ENCODE data around the gene CDH4.
A peak's percentile ranks its signal among the peaks of the same experiment; 100 is the strongest.

CDH4 gene

GRCh38 chr20:61927826-61928541 lies 675.9 kb downstream of the CDH4 start:
- H2BK12ac ChIP-seq (ENCODE audit: low read length), result no peak overlapping the region
- no peak overlapping the region for H4K12ac ChIP-seq (ENCODE audit: low read depth, low read length)
- H3K4me3 ChIP-seq (ENCODE audit: low read depth, low read length), result peak overlapping the region; percentile 37
- H3K79me2 ChIP-seq (ENCODE audit: control insufficient read depth, insufficient read depth, low read length, poor library complexity), result no peaks in the 10 kb centered on the region
- no peak overlapping the region for H2BK120ac ChIP-seq (ENCODE audit: insufficient read depth, low read length, poor library complexity)
- no peak overlapping the region for H3K23ac ChIP-seq (ENCODE audit: low read length)
- H3K27ac ChIP-seq (ENCODE audit: low read depth, low read length), result no peak overlapping the region
- no peaks in the 10 kb centered on the region for H3K36me3 ChIP-seq (ENCODE audit: control insufficient read depth in 1 of 2, insufficient read depth in 2 of 2, low read length in 2 of 2)
- no peak overlapping the region for H3K4me2 ChIP-seq (ENCODE audit: low read length)
- no CpG with 5 or more reads among the region's 43 CpGs for WGBS (ENCODE audit: extremely low coverage, insufficient coverage, insufficient read length)
- no peak overlapping the region for H3K18ac ChIP-seq (ENCODE audit: low read length)
- H3K4me1 ChIP-seq (ENCODE audit: control insufficient read depth in 1 of 2, insufficient read depth in 2 of 2, low read length in 2 of 2), result no peaks in the 10 kb centered on the region
- DNase-seq, result no peak
- H3K14ac ChIP-seq (ENCODE audit: low read length), result no peak overlapping the region
- H4K91ac ChIP-seq (ENCODE audit: low read depth, low read length), result no peak overlapping the region
- H2BK5ac ChIP-seq (ENCODE audit: low read depth, low read length, poor library complexity), result no peak overlapping the region
- no peaks in the 10 kb centered on the region for H3K27me3 ChIP-seq (ENCODE audit: insufficient read depth, low read length)
- peaks cover 19% of the 10 kb centered on the region for H3K9me3 ChIP-seq (ENCODE audit: insufficient read depth, low read depth, low read length)
- H2AFZ ChIP-seq (ENCODE audit: insufficient read depth, low read length, poor library complexity), result no peak overlapping the region
- no peak overlapping the region for H3K9ac ChIP-seq (ENCODE audit: low read length)
- no peaks in the 10 kb centered on the region for H3K79me1 ChIP-seq (ENCODE audit: low read length)
- H4K8ac ChIP-seq (ENCODE audit: low read depth, low read length), result no peak overlapping the region
- no peak overlapping the region for H3K4ac ChIP-seq (ENCODE audit: low read depth, low read length)
- no peak overlapping the region for H2AK5ac ChIP-seq (ENCODE audit: low read length)

GRCh38 chr20:61929561-61929960 lies 677.5 kb downstream of the CDH4 start:
- Histone ChIP-seq H2BK5ac (ENCODE audit: low read depth, low read length, poor library complexity) (no peak overlapping the region), H3K9ac (ENCODE audit: low read length) (no peak overlapping the region), H3K4me2 (ENCODE audit: low read length) (no peak overlapping the region), H3K4ac (ENCODE audit: low read depth, low read length) (no peak overlapping the region), H3K79me1 (ENCODE audit: low read length) (no peaks in the 10 kb centered on the region), H2BK120ac (ENCODE audit: insufficient read depth, low read length, poor library complexity) (no peak overlapping the region), H2AFZ (ENCODE audit: insufficient read depth, low read length, poor library complexity) (no peak overlapping the region), H3K79me2 (ENCODE audit: control insufficient read depth, insufficient read depth, low read length, poor library complexity) (no peaks in the 10 kb centered on the region), H3K9me3 (ENCODE audit: insufficient read depth, low read depth, low read length) (peaks cover 19% of the 10 kb centered on the region), H4K12ac (ENCODE audit: low read depth, low read length) (no peak overlapping the region), H4K8ac (ENCODE audit: low read depth, low read length) (no peak overlapping the region), H4K91ac (ENCODE audit: low read depth, low read length) (no peak overlapping the region), H2BK12ac (ENCODE audit: low read length) (no peak overlapping the region), H3K4me3 (ENCODE audit: low read depth, low read length) (peak overlapping the region; percentile 2), H3K36me3 (ENCODE audit: control insufficient read depth in 1 of 2, insufficient read depth in 2 of 2, low read length in 2 of 2) (no peaks in the 10 kb centered on the region), H3K27ac (ENCODE audit: low read depth, low read length) (no peak overlapping the region), H3K4me1 (ENCODE audit: control insufficient read depth in 1 of 2, insufficient read depth in 2 of 2, low read length in 2 of 2) (no peaks in the 10 kb centered on the region), H2AK5ac (ENCODE audit: low read length) (no peak overlapping the region), H3K18ac (ENCODE audit: low read length) (no peak overlapping the region), H3K27me3 (ENCODE audit: insufficient read depth, low read length) (no peaks in the 10 kb centered on the region), H3K23ac (ENCODE audit: low read length) (no peak overlapping the region), H3K14ac (ENCODE audit: low read length) (no peak overlapping the region)
- WGBS (ENCODE audit: extremely low coverage, insufficient coverage, insufficient read length), result no CpG with 5 or more reads among the region's 12 CpGs
- DNase-seq, result no peak

GRCh38 chr20:61929971-61930666 lies 678.1 kb downstream of the CDH4 start:
- no peak overlapping the region for H3K27ac ChIP-seq (ENCODE audit: low read depth, low read length)
- no peaks in the 10 kb centered on the region for H3K36me3 ChIP-seq (ENCODE audit: control insufficient read depth in 1 of 2, insufficient read depth in 2 of 2, low read length in 2 of 2)
- no CpG with 5 or more reads among the region's 12 CpGs for WGBS (ENCODE audit: extremely low coverage, insufficient coverage, insufficient read length)
- DNase-seq, result no peak
- H3K9ac ChIP-seq (ENCODE audit: low read length), result no peak overlapping the region
- H3K14ac ChIP-seq (ENCODE audit: low read length), result no peak overlapping the region
- no peak overlapping the region for H3K18ac ChIP-seq (ENCODE audit: low read length)
- peaks cover 19% of the 10 kb centered on the region for H3K9me3 ChIP-seq (ENCODE audit: insufficient read depth, low read depth, low read length)
- no peak overlapping the region for H2BK120ac ChIP-seq (ENCODE audit: insufficient read depth, low read length, poor library complexity)
- H2AK5ac ChIP-seq (ENCODE audit: low read length), result no peak overlapping the region
- H4K12ac ChIP-seq (ENCODE audit: low read depth, low read length), result no peak overlapping the region
- H4K91ac ChIP-seq (ENCODE audit: low read depth, low read length), result no peak overlapping the region
- no peaks in the 10 kb centered on the region for H3K27me3 ChIP-seq (ENCODE audit: insufficient read depth, low read length)
- H2BK12ac ChIP-seq (ENCODE audit: low read length), result no peak overlapping the region
- H4K8ac ChIP-seq (ENCODE audit: low read depth, low read length), result no peak overlapping the region
- no peaks in the 10 kb centered on the region for H3K79me2 ChIP-seq (ENCODE audit: control insufficient read depth, insufficient read depth, low read length, poor library complexity)
- no peaks in the 10 kb centered on the region for H3K4me1 ChIP-seq (ENCODE audit: control insufficient read depth in 1 of 2, insufficient read depth in 2 of 2, low read length in 2 of 2)
- H2BK5ac ChIP-seq (ENCODE audit: low read depth, low read length, poor library complexity), result no peak overlapping the region
- no peak overlapping the region for H3K23ac ChIP-seq (ENCODE audit: low read length)
- no peak overlapping the region for H3K4ac ChIP-seq (ENCODE audit: low read depth, low read length)
- no peak overlapping the region for H3K4me2 ChIP-seq (ENCODE audit: low read length)
- H3K79me1 ChIP-seq (ENCODE audit: low read length), result no peaks in the 10 kb centered on the region
- H3K4me3 ChIP-seq (ENCODE audit: low read depth, low read length), result no peak overlapping the region
- no peak overlapping the region for H2AFZ ChIP-seq (ENCODE audit: insufficient read depth, low read length, poor library complexity)

- H3K79me1 ChIP-seq (ENCODE audit: low read length), result no peaks in the 10 kb centered on the region
- no peak overlapping the region for H3K27ac ChIP-seq (ENCODE audit: low read depth, low read length)
- H3K79me2 ChIP-seq (ENCODE audit: control insufficient read depth, insufficient read depth, low read length, poor library complexity), result no peaks in the 10 kb centered on the region
- H3K23ac ChIP-seq (ENCODE audit: low read length), result no peak overlapping the region
- H2BK12ac ChIP-seq (ENCODE audit: low read length), result no peak overlapping the region
- H2AFZ ChIP-seq (ENCODE audit: insufficient read depth, low read length, poor library complexity), result no peak overlapping the region
- no peak overlapping the region for H3K4me3 ChIP-seq (ENCODE audit: low read depth, low read length)
- no peak overlapping the region for H2BK120ac ChIP-seq (ENCODE audit: insufficient read depth, low read length, poor library complexity)
- H3K14ac ChIP-seq (ENCODE audit: low read length), result no peak overlapping the region
- no peak overlapping the region for H4K8ac ChIP-seq (ENCODE audit: low read depth, low read length)
- no peak for DNase-seq
- H4K12ac ChIP-seq (ENCODE audit: low read depth, low read length), result no peak overlapping the region
- H3K4me1 ChIP-seq (ENCODE audit: control insufficient read depth in 1 of 2, insufficient read depth in 2 of 2, low read length in 2 of 2), result no peaks in the 10 kb centered on the region
- no peak overlapping the region for H4K91ac ChIP-seq (ENCODE audit: low read depth, low read length)
- H2BK5ac ChIP-seq (ENCODE audit: low read depth, low read length, poor library complexity), result no peak overlapping the region
- no peak overlapping the region for H2AK5ac ChIP-seq (ENCODE audit: low read length)
- H3K18ac ChIP-seq (ENCODE audit: low read length), result no peak overlapping the region
- peaks cover 19% of the 10 kb centered on the region for H3K9me3 ChIP-seq (ENCODE audit: insufficient read depth, low read depth, low read length)
- WGBS (ENCODE audit: extremely low coverage, insufficient coverage, insufficient read length), result no CpG with 5 or more reads among the region's 28 CpGs
- H3K9ac ChIP-seq (ENCODE audit: low read length), result no peak overlapping the region
- H3K4ac ChIP-seq (ENCODE audit: low read depth, low read length), result no peak overlapping the region
- no peaks in the 10 kb centered on the region for H3K36me3 ChIP-seq (ENCODE audit: control insufficient read depth in 1 of 2, insufficient read depth in 2 of 2, low read length in 2 of 2)
- H3K27me3 ChIP-seq (ENCODE audit: insufficient read depth, low read length), result no peaks in the 10 kb centered on the region
- H3K4me2 ChIP-seq (ENCODE audit: low read length), result no peak overlapping the region
These were observed 678.9 kb downstream of the CDH4 start for GRCh38 chr20:61930776-61931475.
